Measurements from ENCODE around the gene DIRAS2.

DIRAS2 gene

DNA sequence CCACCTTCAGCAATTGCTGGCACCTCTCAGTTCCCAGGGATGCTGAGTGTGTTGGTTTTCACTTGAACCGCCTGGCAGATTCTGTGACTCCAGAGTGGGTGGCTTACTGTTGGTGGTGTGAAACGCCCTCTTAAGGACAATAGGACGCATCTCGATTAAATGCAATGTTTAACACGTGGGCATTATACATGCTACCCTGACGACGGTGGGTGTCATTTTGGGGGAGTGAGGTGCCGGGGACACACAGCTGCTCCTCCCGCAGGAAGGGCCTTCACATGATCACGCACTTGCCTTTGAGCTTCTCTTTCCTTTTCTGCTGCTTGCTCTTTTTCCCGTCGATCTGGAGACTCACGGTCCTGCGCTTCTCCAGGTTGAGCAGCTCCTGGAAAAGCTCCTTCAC, 29.7 kb downstream of the DIRAS2 start:
- Histone ChIP-seq H3K36me3 (no peaks in the 10 kb centered on the region), H3K9me3 (no peaks in the 10 kb centered on the region), H3K4me3 (ENCODE audit: low read depth in 1 of 2, low read length in 1 of 2) (no peak overlapping the region), H3K27ac (no peak overlapping the region), H3K27me3 (peaks cover 11% of the 10 kb centered on the region), H3K4me1 (ENCODE audit: control insufficient read depth in 1 of 2, insufficient read depth in 1 of 2, low read depth in 1 of 2, low read length in 1 of 2) (no peaks in the 10 kb centered on the region)
- no peak for TF ChIP-seq CTCF (IDR thresholded peaks at IDR 0.05)

GRCh38 chr9:90611568-90611967, 31.1 kb downstream of the DIRAS2 start:
- no peaks in the 10 kb centered on the region for H3K36me3 ChIP-seq

DNA sequence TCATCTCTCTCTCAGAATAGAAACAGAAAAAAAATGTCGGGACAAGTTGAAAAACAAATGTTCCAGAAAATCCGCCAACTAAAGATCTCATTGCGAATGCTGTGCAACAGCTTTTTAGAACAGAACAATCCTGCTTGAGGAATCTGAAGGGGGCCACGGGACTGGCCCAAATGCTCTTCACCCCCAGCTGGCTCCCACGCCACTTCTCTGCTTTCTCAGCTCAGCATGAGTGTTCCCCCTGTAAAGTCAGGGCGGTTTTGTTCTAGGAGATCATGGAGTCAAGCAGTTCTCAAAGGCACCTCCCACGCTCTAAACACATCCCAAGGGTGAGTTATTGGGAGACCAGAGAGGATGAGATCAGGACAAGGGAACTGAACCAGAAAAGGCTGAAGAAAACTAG, 31.5 kb downstream of the DIRAS2 start:
- Histone ChIP-seq H3K4me3 (ENCODE audit: low read depth in 1 of 2, low read length in 1 of 2) (no peak overlapping the region), H3K27ac (no peak overlapping the region), H3K36me3 (no peaks in the 10 kb centered on the region), H3K9me3 (no peaks in the 10 kb centered on the region), H3K27me3 (peaks cover 9% of the 10 kb centered on the region), H3K4me1 (ENCODE audit: control insufficient read depth in 1 of 2, insufficient read depth in 1 of 2, low read depth in 1 of 2, low read length in 1 of 2) (no peaks in the 10 kb centered on the region)
- no peak for TF ChIP-seq CTCF (IDR thresholded peaks at IDR 0.05)

More at GRCh38 chr9:90611568-90611967, 31.1 kb downstream of the DIRAS2 start:
- H3K27me3 ChIP-seq = peaks cover 9% of the 10 kb centered on the region
- no peak overlapping the region for H3K4me3 ChIP-seq (ENCODE audit: low read depth in 1 of 2, low read length in 1 of 2)
- H3K4me1 ChIP-seq (ENCODE audit: control insufficient read depth in 1 of 2, insufficient read depth in 1 of 2, low read depth in 1 of 2, low read length in 1 of 2) = no peaks in the 10 kb centered on the region
- H3K9me3 ChIP-seq = no peaks in the 10 kb centered on the region
- H3K27ac ChIP-seq = no peak overlapping the region
- no peak for TF ChIP-seq CTCF (IDR thresholded peaks at IDR 0.05)

GRCh38 chr9:90607701-90608516, 34.7 kb downstream of the DIRAS2 start:
- H3K4me1 ChIP-seq (ENCODE audit: control insufficient read depth in 1 of 2, insufficient read depth in 1 of 2, low read depth in 1 of 2, low read length in 1 of 2) = no peaks in the 10 kb centered on the region
- TF ChIP-seq CTCF (IDR thresholded peaks at IDR 0.05) = no peak

DNA sequence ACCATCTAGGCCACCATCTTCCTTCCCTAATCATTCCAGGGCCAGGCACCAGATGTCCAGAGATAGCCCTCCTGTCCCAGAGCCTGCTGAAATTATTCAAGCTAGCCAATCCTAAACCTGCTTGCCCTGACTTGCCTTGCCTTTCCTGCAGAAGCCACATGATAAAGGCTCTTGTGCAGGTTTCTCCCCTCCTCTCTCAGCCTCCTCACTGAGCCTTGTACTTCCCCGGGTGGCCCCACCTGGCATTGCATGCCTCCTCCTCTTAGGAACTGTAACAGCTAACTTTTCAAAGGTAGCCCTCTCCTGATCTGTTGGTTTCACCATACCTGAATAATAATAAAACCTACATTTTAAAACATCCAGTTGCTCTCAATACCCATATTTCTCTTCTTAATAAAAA, 42.6 kb downstream of the DIRAS2 start:
- Histone ChIP-seq H3K4me1 (ENCODE audit: control insufficient read depth in 1 of 2, insufficient read depth in 1 of 2, low read depth in 1 of 2, low read length in 1 of 2) (peaks cover 4 to 6% of the 10 kb centered on the region in 2 experiments), H3K4me3 (ENCODE audit: low read depth in 1 of 2, low read length in 1 of 2) (no peak overlapping the region), H3K27ac (no peak overlapping the region), H3K36me3 (no peaks in the 10 kb centered on the region), H3K9me3 (no peaks in the 10 kb centered on the region), H3K27me3 (peaks cover 47% of the 10 kb centered on the region)
- TF ChIP-seq CTCF (IDR thresholded peaks at IDR 0.05) = no peak

More at GRCh38 chr9:90607701-90608516, 34.7 kb downstream of the DIRAS2 start:
- Histone ChIP-seq H3K36me3 (no peaks in the 10 kb centered on the region), H3K4me3 (ENCODE audit: low read depth in 1 of 2, low read length in 1 of 2) (no peak overlapping the region), H3K9me3 (no peaks in the 10 kb centered on the region), H3K27ac (no peak overlapping the region), H3K27me3 (peaks cover 25% of the 10 kb centered on the region)
